Panc1 (cell line): ENCODE data around the gene SIRT1.

Source experiments
- POLR2AphosphoS5 ChIP-seq: IDR thresholded peaks from 2 replicates; pipeline ENCODE4 v1.6.1; 2012; ENCODE audit warnings: mild to moderate bottlenecking, low read depth, low read length, moderate library complexity
- SIN3A ChIP-seq: IDR thresholded peaks from 2 replicates; pipeline ENCODE4 v1.6.1; 2012; ENCODE audit warnings: low read depth, mild to moderate bottlenecking, low read length, moderate library complexity, borderline replicate concordance; ENCODE audit not compliant: insufficient read depth
- TCF7L2 ChIP-seq: IDR thresholded peaks from 2 replicates; pipeline ENCODE4 v1.6.1; 2011; ENCODE audit warnings: mild to moderate bottlenecking, low read depth, low read length, inconsistent platforms
- TF ChIP-seq, protein P1 (sequence below): fragments of 450-650 bp; IDR thresholded peaks from 2 replicates; pipeline ENCODE4 v1.5.1; 2017; ENCODE audit warnings: mild to moderate bottlenecking
- TF ChIP-seq, protein P2 (sequence below), 2 experiments: IDR thresholded peaks; 2 replicates each; pipeline ENCODE4 v1.6.1; 2011 to 2012; ENCODE audit warnings: low read depth in 2 of 2, control low read depth in 1 of 2, low read length in 1 of 2, mild to moderate bottlenecking in 1 of 2, moderate library complexity in 1 of 2; ENCODE audit not compliant: insufficient read depth in 1 of 2

DNA sequence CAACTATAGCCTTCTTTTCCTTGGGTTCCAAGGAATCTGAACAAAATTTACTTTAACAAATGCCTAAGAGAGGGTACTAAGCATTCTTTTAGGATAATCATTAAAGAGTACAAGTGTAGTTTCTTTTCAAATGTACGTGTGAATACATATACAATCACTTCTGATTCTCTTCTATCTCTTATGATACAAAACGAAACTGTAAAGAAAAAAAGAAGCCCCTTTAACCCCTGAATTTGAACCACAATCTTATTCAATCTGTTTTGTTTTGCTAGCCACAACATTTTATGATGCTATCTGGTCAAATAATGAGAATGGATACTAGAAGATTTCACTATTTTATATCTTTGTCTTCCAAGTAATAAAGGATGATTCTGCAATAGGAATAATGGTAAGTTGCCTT, 48.7 kb downstream of the SIRT1 start:
- TF ChIP-seq SIN3A (no peak), POLR2AphosphoS5 (no peak), TCF7L2 (no peak)
- TF ChIP-seq, protein P1, sequence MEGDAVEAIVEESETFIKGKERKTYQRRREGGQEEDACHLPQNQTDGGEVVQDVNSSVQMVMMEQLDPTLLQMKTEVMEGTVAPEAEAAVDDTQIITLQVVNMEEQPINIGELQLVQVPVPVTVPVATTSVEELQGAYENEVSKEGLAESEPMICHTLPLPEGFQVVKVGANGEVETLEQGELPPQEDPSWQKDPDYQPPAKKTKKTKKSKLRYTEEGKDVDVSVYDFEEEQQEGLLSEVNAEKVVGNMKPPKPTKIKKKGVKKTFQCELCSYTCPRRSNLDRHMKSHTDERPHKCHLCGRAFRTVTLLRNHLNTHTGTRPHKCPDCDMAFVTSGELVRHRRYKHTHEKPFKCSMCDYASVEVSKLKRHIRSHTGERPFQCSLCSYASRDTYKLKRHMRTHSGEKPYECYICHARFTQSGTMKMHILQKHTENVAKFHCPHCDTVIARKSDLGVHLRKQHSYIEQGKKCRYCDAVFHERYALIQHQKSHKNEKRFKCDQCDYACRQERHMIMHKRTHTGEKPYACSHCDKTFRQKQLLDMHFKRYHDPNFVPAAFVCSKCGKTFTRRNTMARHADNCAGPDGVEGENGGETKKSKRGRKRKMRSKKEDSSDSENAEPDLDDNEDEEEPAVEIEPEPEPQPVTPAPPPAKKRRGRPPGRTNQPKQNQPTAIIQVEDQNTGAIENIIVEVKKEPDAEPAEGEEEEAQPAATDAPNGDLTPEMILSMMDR = no peak
- TF ChIP-seq, protein P2, sequence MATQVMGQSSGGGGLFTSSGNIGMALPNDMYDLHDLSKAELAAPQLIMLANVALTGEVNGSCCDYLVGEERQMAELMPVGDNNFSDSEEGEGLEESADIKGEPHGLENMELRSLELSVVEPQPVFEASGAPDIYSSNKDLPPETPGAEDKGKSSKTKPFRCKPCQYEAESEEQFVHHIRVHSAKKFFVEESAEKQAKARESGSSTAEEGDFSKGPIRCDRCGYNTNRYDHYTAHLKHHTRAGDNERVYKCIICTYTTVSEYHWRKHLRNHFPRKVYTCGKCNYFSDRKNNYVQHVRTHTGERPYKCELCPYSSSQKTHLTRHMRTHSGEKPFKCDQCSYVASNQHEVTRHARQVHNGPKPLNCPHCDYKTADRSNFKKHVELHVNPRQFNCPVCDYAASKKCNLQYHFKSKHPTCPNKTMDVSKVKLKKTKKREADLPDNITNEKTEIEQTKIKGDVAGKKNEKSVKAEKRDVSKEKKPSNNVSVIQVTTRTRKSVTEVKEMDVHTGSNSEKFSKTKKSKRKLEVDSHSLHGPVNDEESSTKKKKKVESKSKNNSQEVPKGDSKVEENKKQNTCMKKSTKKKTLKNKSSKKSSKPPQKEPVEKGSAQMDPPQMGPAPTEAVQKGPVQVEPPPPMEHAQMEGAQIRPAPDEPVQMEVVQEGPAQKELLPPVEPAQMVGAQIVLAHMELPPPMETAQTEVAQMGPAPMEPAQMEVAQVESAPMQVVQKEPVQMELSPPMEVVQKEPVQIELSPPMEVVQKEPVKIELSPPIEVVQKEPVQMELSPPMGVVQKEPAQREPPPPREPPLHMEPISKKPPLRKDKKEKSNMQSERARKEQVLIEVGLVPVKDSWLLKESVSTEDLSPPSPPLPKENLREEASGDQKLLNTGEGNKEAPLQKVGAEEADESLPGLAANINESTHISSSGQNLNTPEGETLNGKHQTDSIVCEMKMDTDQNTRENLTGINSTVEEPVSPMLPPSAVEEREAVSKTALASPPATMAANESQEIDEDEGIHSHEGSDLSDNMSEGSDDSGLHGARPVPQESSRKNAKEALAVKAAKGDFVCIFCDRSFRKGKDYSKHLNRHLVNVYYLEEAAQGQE (IDR thresholded peaks at IDR 0.05; ENCODE audit: insufficient read depth in 1 of 2, low read depth in 2 of 2, low read length in 1 of 2) = no peak
